Liver (tissue), 9 donors: ENCODE data around the gene PRKX. TPM values are rescaled to one million over a fixed set of nuclear protein-coding genes. Genes with fewer than 3 reads are reported as not detected.

Experiments
- DNase-seq: peaks from one replicate; pipeline ENCODE4 v3.0.0-alpha.2; 2017; ENCODE audit warnings: low spot score
- H3K27ac ChIP-seq, 2 donors: one replicate each; pipeline ENCODE4 v1.7.0; 2013; ENCODE audit warnings: inconsistent platforms in 2 of 2, low read length in 2 of 2, control low read depth in 1 of 2, low read depth in 1 of 2, mild to moderate bottlenecking in 1 of 2
- H3K27me3 ChIP-seq, 4 donors: one replicate each; pipeline versions ENCODE4 v1.6.1 to v1.7.0; 2013; ENCODE audit warnings: low read length in 3 of 4, inconsistent platforms in 1 of 4, mild to moderate bottlenecking in 1 of 4, moderate library complexity in 1 of 4; ENCODE audit not compliant: control insufficient read depth in 4 of 4, insufficient read depth in 4 of 4
- H3K36me3 ChIP-seq, 4 donors: one replicate each; pipeline versions ENCODE4 v1.6.1 to v1.7.0; 2013; ENCODE audit warnings: low read length in 3 of 4, mild to moderate bottlenecking in 3 of 4, low read depth in 1 of 4, moderate library complexity in 1 of 4; ENCODE audit not compliant: control insufficient read depth in 4 of 4, insufficient read depth in 3 of 4
- H3K4me1 ChIP-seq, 4 donors: one replicate each; pipeline versions ENCODE4 v1.6.1 to v1.7.0; 2013; ENCODE audit warnings: low read length in 3 of 4, mild to moderate bottlenecking in 3 of 4, moderate library complexity in 1 of 4; ENCODE audit not compliant: control insufficient read depth in 4 of 4, insufficient read depth in 4 of 4
- H3K4me3 ChIP-seq, 3 donors: one replicate each; pipeline versions ENCODE4 v1.6.1 to v1.7.0; 2013; ENCODE audit warnings: low read length in 3 of 3, control low read depth in 1 of 3, low read depth in 1 of 3, mild to moderate bottlenecking in 1 of 3
- H3K9ac ChIP-seq, 2 donors: one replicate each; pipeline ENCODE4 v1.7.0; 2013; ENCODE audit warnings: low read length in 2 of 2, mild to moderate bottlenecking in 2 of 2, moderate library complexity in 2 of 2, control low read depth in 1 of 2, low read depth in 1 of 2
- H3K9me3 ChIP-seq, 4 donors: one replicate each; pipeline versions ENCODE4 v1.6.1 to v1.7.0; 2013; ENCODE audit warnings: low read length in 3 of 4; ENCODE audit not compliant: control insufficient read depth in 4 of 4
- EGR1 ChIP-seq, 2 donors: IDR thresholded peaks; 2 replicates each; pipeline ENCODE4 v1.6.1; 2016 to 2018; ENCODE audit warnings: antibody characterized with exemption in 2 of 2, low read depth in 2 of 2
- FOXA1 ChIP-seq: IDR thresholded peaks from 2 replicates; pipeline ENCODE4 v1.6.1; 2016; ENCODE audit warnings: antibody characterized with exemption
- FOXA2 ChIP-seq: IDR thresholded peaks from 2 replicates; pipeline ENCODE4 v1.6.1; 2016; ENCODE audit warnings: antibody characterized with exemption
- GABPA ChIP-seq, 2 donors: IDR thresholded peaks in 1 of 2; conservative IDR thresholded peaks in 1 of 2; 2 replicates each; pipeline ENCODE4 v1.6.1; 2016; ENCODE audit warnings: antibody characterized with exemption in 2 of 2, mild to moderate bottlenecking in 1 of 2, moderate library complexity in 1 of 2
- HNF4A ChIP-seq, 2 donors: conservative IDR thresholded peaks; 2 replicates each; pipeline ENCODE4 v1.6.1; 2016; ENCODE audit warnings: antibody characterized with exemption in 2 of 2, mild to moderate bottlenecking in 2 of 2
- HNF4G ChIP-seq: IDR thresholded peaks from 2 replicates; pipeline ENCODE4 v1.6.1; 2016; ENCODE audit warnings: antibody characterized with exemption
- JUND ChIP-seq, 2 donors: IDR thresholded peaks; 2 replicates each; pipeline ENCODE4 v1.6.1; 2016; ENCODE audit warnings: antibody characterized with exemption in 2 of 2
- NR2F2 ChIP-seq: IDR thresholded peaks from 2 replicates; pipeline ENCODE4 v1.6.1; 2016; ENCODE audit warnings: antibody characterized with exemption
- RAD21 ChIP-seq, 2 donors: IDR thresholded peaks; 2 replicates each; pipeline ENCODE4 v1.6.1; 2016; ENCODE audit warnings: antibody characterized with exemption in 2 of 2, mild to moderate bottlenecking in 2 of 2
- SP1 ChIP-seq: IDR thresholded peaks from 2 replicates; pipeline ENCODE4 v1.6.1; 2018; ENCODE audit warnings: antibody characterized with exemption, mild to moderate bottlenecking
- TAF1 ChIP-seq: conservative IDR thresholded peaks from 2 replicates; pipeline ENCODE4 v1.6.1; 2016; ENCODE audit warnings: antibody characterized with exemption, mild to moderate bottlenecking
- YY1 ChIP-seq: IDR thresholded peaks from 2 replicates; pipeline ENCODE4 v1.6.1; 2016; ENCODE audit warnings: antibody characterized with exemption, mild to moderate bottlenecking
- WGBS: extraction: QIAGEN DNeasy Blood & Tissue Kit; methylation state at CpG from one replicate; pipeline ENCODE4 v1.1.7; 2013; 5-methylcytosine and 5-hydroxymethylcytosine counted together
- polyA plus RNA-seq, 2 donors: library from polyadenylated mRNA; stranded (reverse) in 1 of 2; unstranded in 1 of 2; fragments of 200-250 nt in 1 of 2; fragments of >200 nt in 1 of 2; fragmentation: Nextera tagmentation in 1 of 2; extraction: Ambion mirVana in 1 of 2; gene quantifications; one replicate each; pipeline versions ENCODE4 v1.2.1 to v1.2.3, GENCODE V29; 2013 to 2015
- total RNA-seq, 2 donors: library from RNA; depleted of rRNA; stranded (reverse); fragments of >200 nt; gene quantifications; one replicate each; pipeline ENCODE4 v1.2.3, GENCODE V29; 2014
- TF ChIP-seq, protein P1 (sequence below): IDR thresholded peaks from 2 replicates; pipeline ENCODE4 v1.6.1; 2016; ENCODE audit warnings: antibody characterized with exemption
- TF ChIP-seq, protein P2 (sequence below): IDR thresholded peaks from 2 replicates; pipeline ENCODE4 v1.6.1; 2016; ENCODE audit warnings: antibody characterized with exemption
- TF ChIP-seq, protein P3 (sequence below): fragments of 150-350 bp; IDR thresholded peaks from 2 replicates; pipeline ENCODE4 v1.5.1; 2017; ENCODE audit warnings: improper control_type of control experiment, low read depth, low read length; ENCODE audit not compliant: missing input control
- TF ChIP-seq, protein P4 (sequence below): IDR thresholded peaks from 2 replicates; pipeline ENCODE4 v1.6.1; 2016; ENCODE audit warnings: antibody characterized with exemption
- donor health status: healthy.
- donor health status: healthy.
- donor health status: healthy.
- donor health status: healthy.
- donor health status: healthy.

Gene PRKX
- total and polyA plus RNA-seq, 4 donors: 0.63 to 4.0 (median 1.7) TPM

DNA sequence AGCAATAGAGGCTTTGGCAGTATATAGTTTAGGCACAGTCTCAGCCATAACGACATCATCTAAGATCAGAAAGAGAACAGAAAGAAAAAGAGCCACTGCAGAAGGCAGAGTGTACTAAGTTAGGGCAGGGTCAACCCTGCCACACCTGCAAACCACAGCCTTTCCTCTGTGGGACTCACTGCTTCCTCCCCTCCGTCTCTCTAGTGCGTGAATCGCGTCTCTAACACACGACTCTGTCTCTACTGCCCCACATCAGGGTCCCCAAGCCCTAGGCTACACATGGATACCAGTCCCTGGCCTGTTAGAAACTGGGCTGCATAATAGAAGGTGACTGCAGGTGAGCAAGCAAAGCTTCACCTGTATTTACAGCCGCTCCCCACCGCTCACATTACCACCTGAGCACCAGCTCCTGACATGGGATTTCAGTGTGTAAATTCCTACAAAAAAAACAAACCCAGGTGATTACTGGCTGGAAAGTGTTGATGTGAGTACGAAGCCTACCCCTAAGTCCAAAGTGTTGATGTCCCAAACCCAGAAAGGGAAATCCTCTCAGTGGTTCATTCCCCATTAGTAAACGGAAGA, 128.9 kb downstream of the PRKX start:
- no peak overlapping the region for H3K9ac ChIP-seq
- 70% methylated on average over 10 of the region's 10 CpGs for WGBS
- H3K36me3 ChIP-seq: no peaks in the 10 kb centered on the region
- no peak overlapping the region for H3K4me3 ChIP-seq
- no peaks in the 10 kb centered on the region for H3K9me3 ChIP-seq
- H3K27ac ChIP-seq: no peak overlapping the region
- no peak for DNase-seq
- peaks cover 0 to 4% (median 0%) of the 10 kb centered on the region in 4 donors for H3K27me3 ChIP-seq
- no peaks in the 10 kb centered on the region for H3K4me1 ChIP-seq
- TF ChIP-seq, protein P1, sequence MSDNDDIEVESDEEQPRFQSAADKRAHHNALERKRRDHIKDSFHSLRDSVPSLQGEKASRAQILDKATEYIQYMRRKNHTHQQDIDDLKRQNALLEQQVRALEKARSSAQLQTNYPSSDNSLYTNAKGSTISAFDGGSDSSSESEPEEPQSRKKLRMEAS: no peak
- no peak for TF ChIP-seq HNF4A (conservative IDR thresholded peaks at IDR 0.05)
- no peak for TF ChIP-seq GABPA (IDR thresholded peaks at IDR 0.05 in 1 of 2, conservative IDR thresholded peaks at IDR 0.05 in 1 of 2)
- TF ChIP-seq NR2F2: no peak
- TF ChIP-seq JUND (IDR thresholded peaks at IDR 0.05): no peak
- TF ChIP-seq FOXA2: no peak
- no peak for TF ChIP-seq FOXA1
- TF ChIP-seq HNF4G: no peak
- TF ChIP-seq, protein P2, sequence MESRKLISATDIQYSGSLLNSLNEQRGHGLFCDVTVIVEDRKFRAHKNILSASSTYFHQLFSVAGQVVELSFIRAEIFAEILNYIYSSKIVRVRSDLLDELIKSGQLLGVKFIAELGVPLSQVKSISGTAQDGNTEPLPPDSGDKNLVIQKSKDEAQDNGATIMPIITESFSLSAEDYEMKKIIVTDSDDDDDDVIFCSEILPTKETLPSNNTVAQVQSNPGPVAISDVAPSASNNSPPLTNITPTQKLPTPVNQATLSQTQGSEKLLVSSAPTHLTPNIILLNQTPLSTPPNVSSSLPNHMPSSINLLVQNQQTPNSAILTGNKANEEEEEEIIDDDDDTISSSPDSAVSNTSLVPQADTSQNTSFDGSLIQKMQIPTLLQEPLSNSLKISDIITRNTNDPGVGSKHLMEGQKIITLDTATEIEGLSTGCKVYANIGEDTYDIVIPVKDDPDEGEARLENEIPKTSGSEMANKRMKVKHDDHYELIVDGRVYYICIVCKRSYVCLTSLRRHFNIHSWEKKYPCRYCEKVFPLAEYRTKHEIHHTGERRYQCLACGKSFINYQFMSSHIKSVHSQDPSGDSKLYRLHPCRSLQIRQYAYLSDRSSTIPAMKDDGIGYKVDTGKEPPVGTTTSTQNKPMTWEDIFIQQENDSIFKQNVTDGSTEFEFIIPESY: no peak
- TF ChIP-seq RAD21 (IDR thresholded peaks at IDR 0.05): no peak
- no peak for TF ChIP-seq YY1
- TF ChIP-seq, protein P3, sequence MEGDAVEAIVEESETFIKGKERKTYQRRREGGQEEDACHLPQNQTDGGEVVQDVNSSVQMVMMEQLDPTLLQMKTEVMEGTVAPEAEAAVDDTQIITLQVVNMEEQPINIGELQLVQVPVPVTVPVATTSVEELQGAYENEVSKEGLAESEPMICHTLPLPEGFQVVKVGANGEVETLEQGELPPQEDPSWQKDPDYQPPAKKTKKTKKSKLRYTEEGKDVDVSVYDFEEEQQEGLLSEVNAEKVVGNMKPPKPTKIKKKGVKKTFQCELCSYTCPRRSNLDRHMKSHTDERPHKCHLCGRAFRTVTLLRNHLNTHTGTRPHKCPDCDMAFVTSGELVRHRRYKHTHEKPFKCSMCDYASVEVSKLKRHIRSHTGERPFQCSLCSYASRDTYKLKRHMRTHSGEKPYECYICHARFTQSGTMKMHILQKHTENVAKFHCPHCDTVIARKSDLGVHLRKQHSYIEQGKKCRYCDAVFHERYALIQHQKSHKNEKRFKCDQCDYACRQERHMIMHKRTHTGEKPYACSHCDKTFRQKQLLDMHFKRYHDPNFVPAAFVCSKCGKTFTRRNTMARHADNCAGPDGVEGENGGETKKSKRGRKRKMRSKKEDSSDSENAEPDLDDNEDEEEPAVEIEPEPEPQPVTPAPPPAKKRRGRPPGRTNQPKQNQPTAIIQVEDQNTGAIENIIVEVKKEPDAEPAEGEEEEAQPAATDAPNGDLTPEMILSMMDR: no peak
- TF ChIP-seq, protein P4, sequence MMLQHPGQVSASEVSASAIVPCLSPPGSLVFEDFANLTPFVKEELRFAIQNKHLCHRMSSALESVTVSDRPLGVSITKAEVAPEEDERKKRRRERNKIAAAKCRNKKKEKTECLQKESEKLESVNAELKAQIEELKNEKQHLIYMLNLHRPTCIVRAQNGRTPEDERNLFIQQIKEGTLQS: no peak
- TF ChIP-seq EGR1 (IDR thresholded peaks at IDR 0.05; ENCODE audit: low read depth in 2 of 2): no peak

DNA sequence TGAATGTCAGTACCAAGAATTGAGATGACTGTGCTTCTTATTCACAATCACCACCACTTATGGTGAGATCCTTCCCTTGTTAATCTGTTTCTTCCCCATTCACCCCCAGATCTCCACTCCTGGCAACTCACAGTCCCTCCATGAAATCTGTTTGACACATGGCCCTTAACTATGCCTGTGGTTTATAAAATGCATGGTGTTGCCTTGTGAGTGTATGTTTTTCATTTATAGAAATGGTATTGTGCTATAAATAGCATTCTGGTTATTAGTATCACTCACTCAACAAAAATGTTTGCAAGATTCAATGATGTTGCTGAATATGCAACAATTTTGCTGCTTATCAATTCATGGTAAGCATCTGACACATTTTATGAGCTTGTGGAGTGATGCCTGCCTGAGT, 131.0 kb downstream of the PRKX start:
- Histone ChIP-seq H3K4me1 (no peaks in the 10 kb centered on the region), H3K9me3 (no peaks in the 10 kb centered on the region), H3K4me3 (no peak overlapping the region), H3K36me3 (no peaks in the 10 kb centered on the region), H3K27me3 (peaks cover 0 to 4% (median 0%) of the 10 kb centered on the region in 4 donors), H3K27ac (no peak overlapping the region), H3K9ac (no peak overlapping the region)
- TF ChIP-seq, protein P4: no peak
- TF ChIP-seq GABPA (IDR thresholded peaks at IDR 0.05 in 1 of 2, conservative IDR thresholded peaks at IDR 0.05 in 1 of 2): no peak
- TF ChIP-seq RAD21 (IDR thresholded peaks at IDR 0.05): no peak
- no peak for TF ChIP-seq SP1
- TF ChIP-seq TAF1: no peak
- TF ChIP-seq EGR1 (IDR thresholded peaks at IDR 0.05; ENCODE audit: low read depth in 2 of 2): no peak
- no peak for TF ChIP-seq HNF4A (conservative IDR thresholded peaks at IDR 0.05)
- DNase-seq: no peak
